DMS114 treated with DMSO at 0.1 percent for 48 hours (cell line): ENCODE results near the gene SMYD3.
"Not testable (repeated sequence)": the region's sequence is repeated elsewhere in the genome, so short reads cannot be mapped to it uniquely, and the experiment has no call there.

ENCODE experiments used
- DNase-seq: peaks from one replicate; lab custom pipeline; 2025; ENCODE audit not compliant: unreplicated experiment; lab: John Stamatoyannopoulos, UW

The SMYD3 gene

DNA sequence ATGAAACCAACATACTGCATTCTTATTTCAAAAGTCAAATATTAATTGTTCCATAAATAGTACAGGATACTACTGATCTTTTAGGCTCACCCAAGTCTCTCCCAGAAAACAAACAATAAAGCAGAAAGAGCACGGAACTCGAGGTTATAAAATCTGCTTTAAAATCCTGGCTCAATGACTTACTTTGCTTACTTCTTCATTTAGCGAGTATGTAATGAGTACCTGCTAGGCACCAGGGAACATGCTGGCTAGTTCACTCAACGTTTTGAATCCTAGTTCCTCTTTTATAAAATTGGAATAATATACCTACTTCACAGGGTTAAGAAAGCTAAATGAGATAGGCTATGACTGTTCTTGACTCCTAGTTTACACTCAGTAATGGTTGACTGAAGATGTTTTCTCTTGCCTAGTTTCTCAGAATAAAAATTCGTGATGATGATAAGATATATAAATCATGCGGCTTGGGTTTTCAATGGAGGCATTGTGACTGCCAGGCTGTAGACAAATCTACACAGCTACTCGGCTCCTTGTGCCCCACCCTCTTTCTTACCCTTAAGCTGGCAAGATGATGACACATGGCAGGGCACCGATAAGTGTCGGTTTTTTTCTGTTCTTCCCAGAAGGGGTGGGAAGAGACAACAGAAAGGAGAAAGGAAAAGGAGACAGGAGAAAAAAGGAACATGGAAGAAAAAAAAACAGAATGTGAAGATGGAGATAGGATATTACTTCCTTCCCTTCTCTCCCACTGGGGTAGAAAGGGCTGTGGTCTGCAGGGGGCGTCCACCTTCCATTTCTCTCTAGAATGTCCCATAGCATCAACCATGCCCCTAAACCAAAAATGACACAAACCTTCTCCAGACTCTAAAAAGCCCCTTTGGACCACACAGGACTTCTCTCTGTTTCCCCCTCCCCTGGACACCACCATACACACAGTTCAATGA is 507.1 kb downstream of the SMYD3 start:
- DNase-seq = no peak

DNA sequence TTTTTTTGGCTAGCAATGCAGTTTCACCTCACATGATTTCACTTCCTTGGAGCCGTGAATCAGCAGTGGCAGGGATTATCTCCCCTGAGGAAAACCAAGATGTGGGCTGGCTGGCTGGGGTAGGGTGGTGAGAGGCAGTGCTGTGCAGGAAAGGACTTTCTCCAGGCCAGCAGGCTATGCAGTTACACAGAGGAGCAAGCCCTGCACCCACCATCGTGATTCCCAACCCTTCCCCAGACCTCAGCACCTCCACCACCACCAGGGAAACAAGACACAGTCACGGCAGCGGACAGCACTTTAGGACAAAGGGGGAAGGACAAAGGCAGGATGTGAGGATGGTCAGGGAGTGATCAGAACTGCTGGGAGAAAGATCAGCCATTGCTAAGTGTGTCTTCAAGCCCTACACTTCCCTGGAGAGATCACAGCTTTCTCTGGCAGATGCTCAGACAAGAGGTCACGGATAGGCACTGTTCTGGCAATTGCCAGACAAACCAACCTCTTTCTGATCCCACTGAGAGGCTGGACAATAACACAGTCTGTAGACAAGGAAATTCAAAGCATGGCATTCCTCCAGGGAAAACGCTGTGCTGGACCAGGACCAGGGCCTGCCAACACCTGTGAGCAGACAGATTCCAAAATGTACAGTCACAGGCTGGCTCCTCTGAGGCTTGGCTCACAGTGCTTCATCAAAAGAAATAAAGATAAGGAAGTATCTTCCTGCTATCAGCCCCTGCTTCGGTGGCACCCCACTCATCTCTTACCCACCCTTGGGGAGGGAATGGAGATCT is 509.4 kb downstream of the SMYD3 start:
- no peak for DNase-seq

DNA sequence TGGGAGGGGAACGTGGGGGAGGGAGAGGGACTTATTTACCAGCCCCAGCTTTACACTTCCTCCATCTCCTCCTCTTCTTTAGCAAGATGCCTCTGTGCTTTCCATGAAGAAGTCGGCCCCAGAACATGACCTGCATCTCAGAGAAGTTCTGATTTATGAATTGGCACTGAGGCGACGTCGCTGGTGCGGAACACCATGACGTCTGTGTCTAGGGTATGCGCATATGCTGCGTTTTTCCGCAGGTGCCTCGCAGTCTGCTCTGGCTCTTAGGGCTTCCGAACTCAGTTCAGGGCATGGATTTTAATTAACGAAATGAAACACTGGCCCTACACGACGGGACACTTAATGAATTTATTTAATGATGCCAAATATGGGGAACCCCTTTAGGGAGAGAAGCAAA is 510.3 kb downstream of the SMYD3 start:
- no peak for DNase-seq

DNA sequence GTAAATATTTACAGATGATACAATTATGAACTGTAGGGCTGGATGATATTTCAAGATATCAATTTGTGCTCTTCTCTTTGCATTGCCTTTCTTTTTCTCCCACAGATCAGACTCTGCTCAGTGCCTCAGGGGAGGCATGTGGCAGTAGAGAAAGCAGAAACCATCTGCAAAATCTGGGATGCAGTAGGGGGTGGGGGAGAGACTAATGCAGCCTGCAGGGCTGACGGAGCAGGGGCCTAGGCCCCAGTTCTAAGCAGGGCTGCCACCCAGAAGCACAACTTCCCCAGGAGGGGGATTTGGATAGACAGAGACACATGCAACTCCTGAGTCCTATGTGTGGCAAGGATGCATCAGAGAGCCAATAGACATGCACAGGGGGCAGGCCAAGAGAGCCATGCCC is 511.6 kb downstream of the SMYD3 start:
- DNase-seq = no peak

DNA sequence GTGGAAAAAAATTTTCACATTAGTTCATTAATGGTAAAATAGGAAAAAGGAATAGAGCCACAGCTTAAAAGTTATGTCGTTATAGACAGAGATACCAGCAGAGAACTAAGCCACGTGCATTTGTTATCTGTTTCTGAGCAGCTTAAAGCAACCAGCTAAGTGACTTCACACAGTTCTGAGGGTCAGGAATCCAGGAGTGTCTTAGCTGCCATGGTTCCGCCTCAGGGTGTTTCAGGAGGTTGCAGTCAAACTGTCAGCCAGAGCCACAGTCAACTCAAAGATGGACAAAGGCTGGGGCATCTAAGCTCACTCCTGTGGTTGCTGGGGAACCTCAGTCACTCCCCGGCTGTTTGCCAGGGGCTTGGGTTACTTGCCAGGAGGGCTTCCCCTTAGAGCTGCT is 515.8 kb downstream of the SMYD3 start:
- no peak for DNase-seq

DNA sequence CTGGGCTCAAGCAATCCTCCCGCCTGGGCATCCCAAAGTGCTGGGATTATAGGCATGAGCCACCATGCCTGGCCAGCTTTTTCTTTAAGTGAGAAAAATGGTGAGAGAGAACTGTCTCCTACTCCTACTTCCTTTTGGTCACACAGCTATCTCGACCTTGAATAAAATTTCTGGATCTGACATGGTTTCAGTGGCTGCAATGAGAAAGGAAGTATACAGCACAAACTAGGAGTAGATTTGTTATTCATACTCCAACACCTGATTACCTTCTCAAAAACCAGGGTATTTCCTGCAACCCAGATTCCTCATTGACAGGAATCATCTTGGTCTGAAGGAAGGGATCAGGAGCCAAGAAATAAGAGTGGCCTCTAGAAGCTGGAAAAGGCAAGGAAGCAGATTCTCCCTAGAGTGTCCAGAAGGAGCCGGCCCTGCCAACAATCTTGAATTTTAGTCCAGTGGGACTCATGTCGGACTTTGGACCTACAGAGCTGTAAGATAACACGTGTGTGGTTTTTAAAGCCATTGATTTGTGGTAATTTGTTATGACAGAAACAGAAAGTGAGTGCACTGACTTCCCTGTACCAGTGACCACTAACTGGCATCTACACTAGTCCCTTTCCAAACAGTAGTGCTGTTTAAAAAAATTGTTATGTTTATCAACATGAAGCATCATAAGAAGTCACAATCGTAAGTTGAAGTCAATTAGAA is 516.6 kb downstream of the SMYD3 start:
- DNase-seq = no peak

DNA sequence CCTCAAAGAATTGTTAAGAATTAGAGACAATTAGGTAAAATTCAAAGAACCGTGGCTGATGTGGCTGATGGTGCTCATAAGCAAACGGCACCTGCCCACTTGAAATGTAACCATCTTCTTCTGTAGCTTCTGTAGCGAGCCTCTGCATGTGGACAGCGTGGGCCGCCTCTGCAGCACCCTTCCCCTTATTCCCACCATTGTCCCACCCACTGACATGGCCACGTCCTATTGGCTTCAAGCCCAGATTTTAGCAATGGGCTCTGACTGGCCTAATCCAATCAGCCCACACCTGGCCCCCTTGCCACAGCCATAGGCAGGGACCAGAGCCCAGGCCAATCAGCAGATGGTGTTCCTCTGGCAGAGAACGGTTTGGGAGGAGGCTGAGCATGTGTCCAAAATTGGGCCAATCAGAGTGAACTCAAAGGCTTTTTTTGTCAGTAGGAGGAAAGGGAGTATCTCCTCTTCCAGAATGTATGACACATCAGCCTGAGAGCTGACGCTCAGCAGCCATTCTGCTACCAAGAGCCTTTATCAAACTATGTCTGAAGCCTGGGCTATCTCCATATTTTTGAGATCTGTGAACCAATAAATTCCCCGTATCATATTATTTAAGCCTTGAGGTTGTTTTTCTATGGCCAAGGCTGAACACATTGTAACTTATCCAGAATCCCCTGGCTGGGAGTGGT is 518.5 kb downstream of the SMYD3 start:
- no peak for DNase-seq

DNA sequence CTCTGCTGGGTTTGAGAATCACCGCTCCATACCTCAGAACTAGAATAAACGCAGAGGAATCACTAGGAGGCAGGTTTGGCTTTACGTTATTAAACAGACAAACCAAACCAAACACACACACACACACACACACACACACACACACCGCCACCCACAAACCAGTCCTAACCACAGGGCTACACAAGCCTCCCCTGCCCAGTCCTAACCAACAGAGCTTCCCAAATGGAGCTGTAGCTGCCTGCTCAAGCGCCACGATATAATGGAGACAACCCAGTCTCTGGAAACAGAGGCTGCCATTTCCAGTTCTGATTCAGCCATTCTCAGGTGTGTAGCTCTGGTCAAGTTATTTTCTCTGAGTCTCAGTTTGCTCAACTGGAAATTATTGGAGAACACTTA is 519.1 kb downstream of the SMYD3 start:
- DNase-seq = no peak

DNA sequence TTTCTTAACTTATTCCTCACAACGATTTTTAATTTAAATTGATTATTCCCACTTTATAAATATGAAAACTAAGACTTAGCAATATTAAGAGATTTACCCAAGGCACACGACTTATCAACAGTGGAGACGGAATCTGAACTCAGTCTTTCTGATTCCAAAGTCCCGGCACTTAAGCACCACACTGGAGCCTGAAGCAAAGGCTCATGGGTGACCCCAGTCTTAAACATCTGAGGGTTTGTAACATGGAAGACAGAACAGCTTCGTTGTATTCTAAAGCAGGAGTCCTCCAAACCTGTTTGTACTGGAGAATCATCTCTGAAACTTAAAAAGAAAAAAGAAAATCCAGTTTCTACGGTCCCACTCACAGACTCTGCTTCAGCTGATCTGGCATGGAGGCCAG is 519.5 kb downstream of the SMYD3 start:
- no peak for DNase-seq

DNA sequence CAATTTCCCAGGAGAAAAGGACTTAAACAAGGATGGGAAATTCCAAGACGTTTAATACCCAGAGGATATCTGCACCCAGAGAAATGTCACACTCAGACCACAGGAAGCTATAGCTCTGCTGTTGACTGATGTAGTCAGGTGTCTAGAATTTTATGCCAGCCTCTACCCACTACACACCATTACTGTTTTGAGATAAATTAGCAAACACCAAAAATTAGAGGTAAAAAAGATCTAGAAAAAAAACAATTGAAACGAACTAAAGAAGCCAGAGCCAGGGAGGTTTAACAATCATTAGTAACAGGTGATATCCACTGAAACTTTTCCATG is 519.9 kb downstream of the SMYD3 start:
- DNase-seq = no peak

DNA sequence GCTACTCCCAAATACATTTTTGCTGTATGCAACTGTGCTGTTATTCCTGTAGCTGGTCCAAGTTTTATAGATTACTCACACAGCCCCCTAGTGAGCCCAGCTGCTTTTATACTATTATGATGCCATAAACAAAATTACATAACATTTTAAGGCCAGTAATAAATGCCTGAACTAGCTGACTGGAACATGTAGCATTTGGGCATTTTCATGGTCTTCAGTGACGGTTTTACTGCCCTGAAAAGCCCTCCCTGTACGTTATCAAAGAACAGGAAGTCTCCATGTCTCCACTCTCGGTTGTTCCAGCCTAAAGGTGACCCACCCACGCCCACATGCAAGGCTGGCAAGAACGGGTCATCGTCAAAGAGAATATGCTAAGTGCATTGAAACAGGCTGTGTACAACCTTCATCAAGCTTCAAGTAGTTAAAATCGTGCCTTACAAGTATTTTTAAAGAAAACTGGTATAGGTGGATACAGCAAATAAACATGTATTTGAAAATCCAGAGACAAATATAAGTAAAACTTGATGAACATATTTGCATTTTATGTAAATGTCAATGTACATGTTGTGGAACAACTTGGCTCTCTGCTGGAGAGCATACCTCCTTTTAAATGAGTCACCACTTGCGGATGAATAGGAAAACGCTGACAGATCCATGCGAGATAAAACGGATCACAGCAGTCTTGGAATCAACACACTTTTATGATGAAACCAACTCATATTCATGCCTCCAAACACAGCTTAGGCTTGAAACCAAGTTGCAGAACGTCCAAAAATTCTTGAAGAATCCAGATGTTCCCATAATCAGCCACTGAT is 520.5 kb downstream of the SMYD3 start:
- DNase-seq = no peak

DNA sequence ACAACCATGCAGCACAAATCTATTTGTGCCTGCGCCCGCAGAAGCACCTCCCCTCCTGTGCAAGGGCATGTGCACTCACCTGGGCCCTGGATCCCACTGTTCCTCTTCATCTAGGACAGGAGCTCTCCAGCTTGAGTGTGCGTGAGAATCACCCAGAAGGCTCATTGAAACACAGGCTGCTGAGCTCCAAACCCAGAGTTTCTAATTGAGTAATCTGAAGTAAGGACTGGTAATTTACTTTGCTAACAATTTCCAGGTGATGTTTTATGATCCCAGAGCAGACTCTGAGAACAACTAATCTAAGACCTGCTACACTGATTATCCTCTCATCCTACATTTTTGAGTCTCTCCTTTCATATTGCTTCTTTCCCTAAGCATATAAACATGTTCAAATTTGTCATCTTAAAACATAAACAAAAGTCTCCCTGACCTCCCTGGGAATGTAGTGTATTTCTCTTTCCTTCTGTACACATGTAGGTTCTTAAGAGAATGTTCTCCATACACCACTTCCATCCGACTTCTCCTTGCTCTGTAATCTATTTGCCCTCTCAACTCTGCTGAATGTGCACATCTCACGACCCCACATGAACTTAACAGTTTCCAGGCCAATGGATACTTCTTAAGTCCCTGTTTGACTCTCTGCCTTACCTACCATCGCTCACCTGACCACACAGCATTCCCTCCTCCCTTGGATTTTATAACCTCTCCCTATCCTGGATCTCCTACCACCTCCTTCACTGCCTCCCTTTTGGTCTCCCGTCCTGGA is 522.5 kb downstream of the SMYD3 start:
- no peak for DNase-seq

DNA sequence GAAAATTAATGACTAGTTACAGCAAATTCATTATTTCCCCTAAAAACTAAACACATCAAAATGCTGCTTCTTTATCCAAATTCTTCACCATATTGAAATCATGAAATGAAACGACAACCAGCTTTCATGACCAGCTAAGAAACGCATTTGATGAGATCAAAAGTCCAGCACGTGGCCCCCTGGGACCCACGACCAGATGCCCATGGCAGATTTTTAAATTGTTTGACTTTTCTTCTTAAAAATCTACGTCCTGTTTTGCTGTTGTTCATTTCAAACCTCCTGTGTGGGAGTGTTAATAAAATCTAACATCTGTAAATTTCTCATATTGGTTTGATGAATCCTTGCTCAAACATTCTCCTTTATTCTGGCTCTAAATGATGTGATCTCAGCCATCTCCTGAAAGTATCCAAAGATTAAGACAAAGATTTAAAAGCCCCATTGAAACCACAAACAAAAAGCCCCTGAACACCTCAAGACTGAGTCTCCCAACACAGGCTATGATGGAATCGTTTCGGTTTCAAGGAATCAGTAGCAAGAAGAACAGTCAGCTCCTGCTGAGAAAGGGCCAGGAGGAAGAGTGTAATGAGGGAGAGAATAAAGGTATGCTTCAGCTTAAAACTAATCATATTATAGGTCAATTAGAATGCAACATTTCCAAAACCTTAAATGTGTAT is 523.6 kb downstream of the SMYD3 start:
- no peak for DNase-seq

DNA sequence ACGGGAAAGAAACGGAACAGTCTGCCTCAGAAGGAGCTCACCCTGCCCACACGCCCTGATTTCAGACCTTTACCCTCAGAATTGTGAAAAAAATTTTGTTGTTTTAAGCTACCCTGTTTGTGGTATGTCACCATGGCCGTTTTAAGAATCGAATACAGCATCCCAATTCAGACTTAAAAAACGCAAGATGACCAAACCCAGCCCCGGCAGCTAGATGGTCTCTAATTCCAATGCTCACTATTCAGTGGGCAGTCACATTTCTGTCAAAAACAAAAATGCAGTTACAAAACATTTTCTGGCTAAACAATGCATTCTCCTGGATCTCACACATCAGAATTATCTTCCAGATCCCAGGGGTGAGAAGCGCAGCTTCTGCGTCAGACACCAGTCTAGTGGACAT is 527.5 kb downstream of the SMYD3 start:
- no peak for DNase-seq

DNA sequence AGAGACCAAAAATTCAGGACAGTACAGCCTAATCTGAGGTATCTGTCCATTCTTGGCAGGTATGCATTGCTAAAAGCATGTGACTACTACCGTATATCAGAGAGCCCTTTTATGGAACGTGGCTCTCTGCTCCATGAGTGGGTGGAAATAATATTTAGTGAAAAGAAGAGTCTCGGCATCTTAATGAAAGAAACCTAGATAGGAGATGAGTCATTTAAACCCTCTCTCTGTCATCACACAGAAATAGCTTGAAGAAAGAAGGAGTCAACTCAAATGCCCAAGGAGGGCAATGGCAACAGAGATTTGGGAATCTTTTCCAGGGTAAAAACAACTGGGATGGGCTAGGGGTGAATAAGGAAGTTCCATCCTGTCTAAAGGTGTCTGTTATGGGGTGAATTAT is 528.2 kb downstream of the SMYD3 start:
- DNase-seq = no peak

DNA sequence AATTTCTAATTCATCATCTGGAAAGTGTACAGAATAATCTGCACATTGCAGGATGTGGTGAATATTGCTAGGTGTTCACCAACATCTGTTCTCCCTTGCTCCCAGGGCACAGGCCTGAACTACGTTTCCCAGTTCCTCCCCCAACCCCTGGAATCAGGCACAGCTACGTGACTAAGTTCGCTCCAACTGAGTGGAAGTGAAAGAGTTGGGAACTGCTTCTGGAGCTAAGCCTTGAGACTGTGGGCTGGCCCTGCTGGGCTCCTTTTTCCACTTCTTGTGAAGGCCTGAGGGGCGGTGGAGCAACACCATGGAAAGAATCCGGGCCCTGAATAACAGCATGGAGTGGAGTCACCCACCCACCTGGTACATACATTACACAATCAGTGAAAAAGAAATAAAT is 534.6 kb downstream of the SMYD3 start:
- DNase-seq = no peak

DNA sequence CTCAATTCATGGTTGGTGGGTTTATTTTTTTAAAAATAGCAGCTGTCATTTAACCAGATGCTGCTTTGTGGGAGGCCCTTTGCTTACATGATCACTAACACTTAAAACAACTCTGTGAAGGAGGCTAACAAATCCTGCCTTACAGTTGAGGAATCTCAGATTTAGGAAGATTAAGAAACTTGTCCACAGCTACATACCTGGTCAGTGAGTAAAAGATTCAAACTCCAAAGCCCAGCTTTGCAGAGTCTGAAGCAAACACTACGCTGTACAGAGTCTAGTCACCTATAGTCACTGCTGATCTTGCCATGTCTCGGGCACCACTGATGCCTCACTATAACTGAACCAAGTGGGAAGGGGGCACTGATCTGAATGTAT is 535.4 kb downstream of the SMYD3 start:
- no peak for DNase-seq

DNA sequence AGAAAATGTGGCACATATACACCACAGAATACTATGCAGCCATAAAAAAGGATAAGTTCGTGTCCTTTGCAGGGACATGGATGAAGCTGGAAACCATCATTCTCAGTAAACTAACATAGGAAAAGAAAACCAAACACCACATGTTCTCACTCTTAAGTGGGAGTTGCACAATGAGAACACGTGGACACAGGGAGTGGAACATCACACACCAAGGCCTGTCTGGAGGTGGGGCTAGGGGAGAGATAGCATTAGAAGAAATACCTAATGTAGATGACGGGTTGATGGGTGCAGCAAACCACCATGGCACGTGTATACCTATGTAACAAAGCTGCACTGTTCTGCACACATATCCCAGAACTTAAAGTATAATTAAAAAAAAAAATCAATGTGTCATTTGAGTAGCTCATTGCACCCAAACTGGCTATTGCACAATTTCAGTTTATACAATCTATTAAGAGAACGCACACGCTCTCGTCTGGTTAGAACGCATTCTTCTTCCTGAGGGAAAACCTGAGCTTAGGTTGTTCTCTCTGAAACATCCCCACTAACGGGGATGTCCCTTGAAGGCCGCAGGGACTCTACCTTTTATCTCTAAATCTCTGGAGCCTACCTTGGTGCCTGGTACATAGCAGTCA is 535.9 kb downstream of the SMYD3 start:
- DNase-seq = not testable (repeated sequence)

DNA sequence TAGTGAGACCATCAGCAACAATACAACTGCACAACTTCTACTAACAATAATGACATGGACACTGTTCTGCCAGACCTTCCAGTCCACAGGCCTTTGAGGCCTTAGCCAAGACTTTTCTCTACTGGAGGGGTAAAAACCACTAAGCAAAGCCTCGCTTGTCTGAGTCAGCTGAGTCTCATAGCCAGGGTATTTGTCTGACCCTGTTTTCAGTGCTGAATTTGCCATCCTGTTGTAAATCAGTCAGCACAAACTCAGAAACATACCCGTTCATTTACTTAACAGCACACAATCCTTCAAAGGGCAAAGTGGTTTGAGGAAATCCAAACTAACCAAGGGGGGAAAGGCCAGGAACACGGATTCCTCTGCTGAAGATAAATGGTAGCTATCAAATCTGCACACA is 537.8 kb downstream of the SMYD3 start:
- DNase-seq = no peak
